H1 (cell line): ENCODE measurements around the gene ATP6V0A1. TPM values are rescaled to one million over a fixed set of nuclear protein-coding genes. Genes with fewer than 3 reads are reported as not detected.

ENCODE experiments used
- CTCF ChIA-PET: fragments of 300-600 bp; sonication (Branson Sonifier 250); formaldehyde crosslinking; loops from one replicate; lab custom pipeline; 2021; ENCODE audit not compliant: partially characterized antibody; lab: Charles Lee
- POLR2A ChIA-PET: fragments of 300-600 bp; sonication (Branson Sonifier 250); formaldehyde crosslinking; loops from one replicate; lab custom pipeline; 2021; ENCODE audit warnings: inconsistent platforms; ENCODE audit not compliant: partially characterized antibody; lab: Charles Lee
- DNase-seq, 2 experiments: peaks; one replicate each; pipeline versions ENCODE4 v3.0.0 to v3.0.0-alpha.2; 2010 to 2022; ENCODE audit warnings: low spot score in 2 of 2, low read depth in 1 of 2, mixed read lengths in 1 of 2
- FAIRE-seq: peaks from 2 replicates; lab custom pipeline; 2011; peaks lifted over from hg19 to GRCh38; lab: Jason Lieb, UNC
- H2AFZ ChIP-seq: 2 replicates; pipeline ENCODE4 v1.8.1; 2012; ENCODE audit warnings: low read length, inconsistent platforms
- H2AK5ac ChIP-seq: 2 replicates; pipeline ENCODE4 v1.6.1; 2013; ENCODE audit warnings: low read depth, low read length
- H2BK120ac ChIP-seq: replicated peaks from 2 replicates; pipeline ENCODE3; 2013; ENCODE audit warnings: low read depth, low read length, inconsistent platforms
- H2BK12ac ChIP-seq: 2 replicates; pipeline ENCODE4 v1.6.1; 2013; ENCODE audit warnings: low read depth, low read length
- H2BK15ac ChIP-seq: 2 replicates; pipeline ENCODE4 v1.6.1; 2013; ENCODE audit warnings: low read length
- H2BK20ac ChIP-seq: 2 replicates; pipeline ENCODE4 v1.6.1; 2013; ENCODE audit warnings: low read length
- H2BK5ac ChIP-seq: 2 replicates; pipeline ENCODE4 v1.6.1; 2013; ENCODE audit warnings: low read depth, low read length
- H3K14ac ChIP-seq: 2 replicates; pipeline ENCODE4 v1.6.1; 2013; ENCODE audit warnings: inconsistent platforms; ENCODE audit not compliant: insufficient read length
- H3K18ac ChIP-seq: 2 replicates; pipeline ENCODE4 v1.6.1; 2013; ENCODE audit warnings: low read length; ENCODE audit errors: extremely low read depth
- H3K23ac ChIP-seq: 2 replicates; pipeline ENCODE4 v1.6.1; 2013; ENCODE audit warnings: inconsistent platforms; ENCODE audit not compliant: insufficient read length
- H3K23me2 ChIP-seq: 2 replicates; pipeline ENCODE4 v1.6.1; 2013; ENCODE audit warnings: low read depth, low read length
- H3K27ac ChIP-seq: 2 replicates; pipeline ENCODE4 v1.6.1; 2011; ENCODE audit warnings: low read depth, low read length, inconsistent platforms
- H3K27me3 ChIP-seq, 4 experiments: replicated peaks in 1 of 4; 1 replicate in 1 of 4; 2 replicates in 3 of 4; pipeline versions ENCODE4 v1.6.1 to v1.8.1; 2011 to 2013; ENCODE audit warnings: low read length in 3 of 4, mild to moderate bottlenecking in 3 of 4, inconsistent platforms in 2 of 4, mixed read lengths in 2 of 4, moderate library complexity in 1 of 4; ENCODE audit not compliant: control insufficient read depth in 3 of 4, insufficient read depth in 3 of 4; ENCODE audit errors: extremely low read depth in 1 of 4
- H3K36me3 ChIP-seq, 4 experiments: 2 replicates each; pipeline versions ENCODE4 v1.6.1 to v1.8.1; 2011 to 2013; ENCODE audit warnings: mild to moderate bottlenecking in 4 of 4, low read length in 3 of 4, moderate library complexity in 2 of 4, control low read depth in 1 of 4, inconsistent platforms in 1 of 4; ENCODE audit not compliant: insufficient read depth in 4 of 4, control insufficient read depth in 2 of 4
- H3K4ac ChIP-seq: replicated peaks from 2 replicates; pipeline ENCODE3; 2013; ENCODE audit warnings: low read length, low read depth, mixed read lengths, inconsistent platforms; ENCODE audit not compliant: insufficient read length
- H3K4me1 ChIP-seq, 4 experiments: replicated peaks in 1 of 4; 1 replicate in 1 of 4; 2 replicates in 3 of 4; pipeline versions ENCODE4 v1.6.1 to v1.8.1; 2011 to 2013; ENCODE audit warnings: low read length in 3 of 4, inconsistent platforms in 2 of 4, mixed read lengths in 1 of 4; ENCODE audit not compliant: insufficient read depth in 4 of 4, control insufficient read depth in 3 of 4
- H3K4me2 ChIP-seq, 2 experiments: 2 replicates each; pipeline versions ENCODE4 v1.6.1 to v1.8.1; 2011 to 2013; ENCODE audit warnings: low read depth in 2 of 2, low read length in 2 of 2, control low read depth in 1 of 2, inconsistent platforms in 1 of 2, mild to moderate bottlenecking in 1 of 2; ENCODE audit not compliant: insufficient read depth in 1 of 2
- H3K4me3 ChIP-seq, 4 experiments: fragments of 200-600, 300-600 bp in 1 of 4; sonication (generic), shearing (Covaris generic), sonication (Bioruptor Twin) in 1 of 4; 2 replicates each; pipeline versions ENCODE4 v1.5.1 to v1.8.1; 2011 to 2016; ENCODE audit warnings: low read length in 4 of 4, low read depth in 3 of 4, control low read depth in 2 of 4, inconsistent platforms in 2 of 4, mild to moderate bottlenecking in 2 of 4, mixed read lengths in 1 of 4, moderate library complexity in 1 of 4; ENCODE audit not compliant: insufficient read depth in 2 of 4; ENCODE audit errors: extremely low read depth in 1 of 4
- H3K56ac ChIP-seq: replicated peaks from 2 replicates; pipeline ENCODE3; 2013; ENCODE audit warnings: low read depth, mild to moderate bottlenecking, mixed read lengths, low read length, inconsistent platforms; ENCODE audit not compliant: insufficient read length
- H3K79me1 ChIP-seq: 2 replicates; pipeline ENCODE4 v1.6.1; 2013; ENCODE audit warnings: low read depth, low read length, control low read depth
- H3K79me2 ChIP-seq, 2 experiments: 2 replicates each; pipeline versions ENCODE4 v1.6.1 to v1.8.1; 2012 to 2013; ENCODE audit warnings: low read length in 2 of 2, mild to moderate bottlenecking in 2 of 2, inconsistent platforms in 1 of 2; ENCODE audit not compliant: insufficient read depth in 2 of 2, control insufficient read depth in 1 of 2
- H3K9ac ChIP-seq, 4 experiments: replicated peaks in 1 of 4; 1 replicate in 1 of 4; 2 replicates in 3 of 4; pipeline versions ENCODE4 v1.6.1 to v1.8.1; 2011 to 2013; ENCODE audit warnings: low read depth in 3 of 4, low read length in 3 of 4, control low read depth in 2 of 4, mild to moderate bottlenecking in 2 of 4, moderate library complexity in 2 of 4, inconsistent platforms in 1 of 4; ENCODE audit errors: extremely low read depth in 1 of 4
- H3K9me3 ChIP-seq, 2 experiments: 2 replicates each; pipeline versions ENCODE4 v1.6.1 to v1.8.1; 2012 to 2013; ENCODE audit warnings: mild to moderate bottlenecking in 2 of 2, moderate library complexity in 2 of 2, control low read depth in 1 of 2, inconsistent platforms in 1 of 2, low read depth in 1 of 2, low read length in 1 of 2, mixed read lengths in 1 of 2; ENCODE audit not compliant: insufficient read depth in 2 of 2
- H4K20me1 ChIP-seq, 2 experiments: replicated peaks in 1 of 2; 2 replicates each; pipeline versions ENCODE3 to v1.8.1; 2011 to 2013; ENCODE audit warnings: inconsistent platforms in 2 of 2, low read length in 2 of 2, mild to moderate bottlenecking in 1 of 2; ENCODE audit not compliant: insufficient read depth in 2 of 2, control insufficient read depth in 1 of 2
- H4K5ac ChIP-seq: 2 replicates; pipeline ENCODE4 v1.6.1; 2013; ENCODE audit warnings: low read length, low read depth, mixed read lengths, inconsistent platforms; ENCODE audit not compliant: insufficient read length
- H4K8ac ChIP-seq: 2 replicates; pipeline ENCODE4 v1.8.0; 2013; ENCODE audit warnings: mild to moderate bottlenecking, moderate library complexity, low read length, inconsistent platforms; ENCODE audit not compliant: insufficient read depth; ENCODE audit errors: extremely low read depth
- H4K91ac ChIP-seq: replicated peaks from 2 replicates; pipeline ENCODE3; 2013; ENCODE audit warnings: low read length, mixed read lengths, inconsistent platforms; ENCODE audit not compliant: insufficient read length
- CHD2 ChIP-seq: IDR thresholded peaks from 2 replicates; pipeline ENCODE4 v1.6.1; 2012; ENCODE audit warnings: low read length, improper control_type of control experiment
- CREB1 ChIP-seq: IDR thresholded peaks from 2 replicates; pipeline ENCODE4 v1.6.1; 2012; ENCODE audit warnings: inconsistent platforms
- GTF2F1 ChIP-seq: IDR thresholded peaks from 2 replicates; pipeline ENCODE4 v1.6.1; 2012; ENCODE audit warnings: low read depth, low read length, improper control_type of control experiment, borderline replicate concordance
- KDM4A ChIP-seq: IDR thresholded peaks from one replicate; pipeline ENCODE4 v1.7.1; 2012; ENCODE audit warnings: low read depth, mild to moderate bottlenecking, moderate library complexity, low read length, inconsistent platforms; ENCODE audit not compliant: severe bottlenecking
- POLR2A ChIP-seq, 2 experiments: IDR thresholded peaks; 1 replicate in 1 of 2; 2 replicates in 1 of 2; pipeline ENCODE4 v1.6.1; 2011; ENCODE audit warnings: low read depth in 2 of 2, low read length in 2 of 2, mild to moderate bottlenecking in 2 of 2; ENCODE audit errors: control extremely low read depth in 1 of 2
- RFX5 ChIP-seq: IDR thresholded peaks from 2 replicates; pipeline ENCODE4 v1.6.1; 2011; ENCODE audit warnings: low read depth, low read length, improper control_type of control experiment, borderline replicate concordance
- TAF7 ChIP-seq: optimal IDR thresholded peaks from 2 replicates; pipeline ENCODE3; 2011; ENCODE audit warnings: low read depth, mild to moderate bottlenecking, inconsistent platforms, low read length, moderate library complexity, borderline replicate concordance
- TBP ChIP-seq: IDR thresholded peaks from 2 replicates; pipeline ENCODE4 v1.6.1; 2011; ENCODE audit warnings: low read depth, low read length, improper control_type of control experiment
- YY1 ChIP-seq: IDR thresholded peaks from 2 replicates; pipeline ENCODE4 v1.6.1; 2011; ENCODE audit warnings: low read depth, mild to moderate bottlenecking, low read length
- WGBS, 2 experiments: shearing (Covaris generic) in 1 of 2; methylation state at CpG; one replicate each; pipeline versions ENCODE4 v1.1.6 to v1.1.7; 2013 to 2015; ENCODE audit warnings: low lambda C conversion rate in 2 of 2, mixed read lengths in 2 of 2, inconsistent platforms in 1 of 2, low coverage in 1 of 2, missing lambda C conversion rate in 1 of 2; ENCODE audit not compliant: insufficient replicate concordance in 2 of 2, insufficient coverage in 1 of 2, insufficient read length in 1 of 2; ENCODE audit errors: extremely low coverage in 1 of 2, missing lambda C conversion rate in 1 of 2; 5-methylcytosine and 5-hydroxymethylcytosine counted together
- polyA plus RNA-seq, 7 experiments: library from polyadenylated mRNA; depleted of rRNA in 3 of 7; stranded (reverse) in 5 of 7; unstranded in 2 of 7; fragments of >200 nt in 5 of 7; fragments of 200-250 nt in 2 of 7; gene quantifications; 1 replicate in 5 of 7; 2 replicates in 1 of 7; 4 replicates in 1 of 7; pipeline versions ENCODE4 v1.2.1 to v1.2.3, GENCODE V29; 2011 to 2013; ENCODE audit warnings: missing spikeins in 2 of 7, mixed read lengths in 2 of 7
- total RNA-seq: library from RNA; stranded (reverse); fragmentation: NEBNext Ultra II Directional; extraction: Animal tissue kit (Norgen Biotek cat#: 25700); gene quantifications from 2 replicates; pipeline ENCODE4 v1.2.1, GENCODE V29; 2021
- TF ChIP-seq, protein P1 (sequence below): IDR thresholded peaks from 2 replicates; pipeline ENCODE4 v1.6.1; 2012; ENCODE audit warnings: inconsistent platforms

Gene ATP6V0A1
- total and polyA plus RNA-seq, 2 of the 8 experiments (the other 6 are each of a cell fraction or from before 2014, with no cell fraction given): 55.3 to 63.4 TPM

DNA sequence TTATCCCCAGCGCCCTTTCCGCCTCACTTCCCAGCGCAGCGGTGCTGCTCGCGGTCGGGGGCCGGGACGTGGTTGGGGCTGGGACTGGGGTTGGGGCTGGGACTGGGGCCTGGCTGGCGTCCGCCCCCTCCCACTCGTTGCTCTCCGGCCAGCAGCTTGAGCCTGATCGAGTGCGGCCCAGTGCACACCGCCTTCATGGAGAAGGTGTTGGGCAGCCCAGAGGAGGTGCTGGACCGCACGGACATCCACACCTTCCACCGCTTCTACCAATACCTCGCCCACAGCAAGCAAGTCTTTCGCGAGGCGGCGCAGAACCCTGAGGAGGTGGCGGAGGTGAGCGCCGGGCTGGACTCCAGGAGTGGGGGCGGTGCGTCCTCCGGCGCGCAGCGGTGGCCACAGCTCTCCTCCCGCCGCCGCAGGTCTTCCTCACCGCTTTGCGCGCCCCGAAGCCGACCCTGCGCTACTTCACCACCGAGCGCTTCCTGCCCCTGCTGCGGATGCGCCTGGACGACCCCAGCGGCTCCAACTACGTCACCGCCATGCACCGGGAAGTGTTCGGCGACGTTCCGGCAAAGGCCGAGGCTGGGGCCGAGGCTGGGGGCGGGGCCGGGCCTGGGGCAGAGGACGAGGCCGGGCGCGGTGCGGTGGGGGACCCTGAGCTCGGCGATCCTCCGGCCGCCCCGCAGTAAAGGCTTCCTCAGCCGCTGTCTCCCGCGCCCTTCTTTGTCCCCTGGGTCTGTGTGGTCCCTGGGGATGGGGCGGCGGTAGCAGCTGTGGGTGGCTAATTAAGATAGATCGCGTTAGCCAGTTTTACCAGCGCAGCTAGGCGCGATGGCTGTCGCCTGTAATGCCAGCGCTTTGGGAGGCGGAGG, 95.8 kb downstream of the ATP6V0A1 start:
- Histone ChIP-seq H2AFZ (peak overlapping the region; percentile 68; the same call in 1 of the 2 replicates), H3K14ac (peak overlapping the region; percentile 88), H3K4me2 (peak overlapping the region; percentile 75 to 87), H4K5ac (peak overlapping the region; percentile 78), H3K27ac (peak overlapping the region; percentile 53; the same call in 1 of the 2 replicates), H3K27me3 (no peaks in the 10 kb centered on the region; a peak in 1 of 7 replicates), H3K79me2 (no peaks in the 10 kb centered on the region; a peak in 1 of 4 replicates), H3K79me1 (peaks cover 2% of the 10 kb centered on the region), H2BK15ac (no peak overlapping the region; the same call in 1 of the 2 replicates), H3K4ac (peak overlapping the region; percentile 97), H3K4me1 (peaks cover 0 to 9% (median 6%) of the 10 kb centered on the region in 4 experiments; a peak in 6 of 7 replicates), H3K23me2 (peaks cover 3% of the 10 kb centered on the region; the same call in 1 of the 2 replicates), H2BK5ac (peak overlapping the region; percentile 97), H3K4me3 (peak overlapping the region; percentile 61 to 84 (median 71)), H3K36me3 (no peaks in the 10 kb centered on the region), H2BK20ac (no peak overlapping the region), H3K56ac (peak overlapping the region; percentile 82), H2BK120ac (peak overlapping the region; percentile 78), H2BK12ac (peak overlapping the region; percentile 55; the same call in 1 of the 2 replicates), H4K91ac (peak overlapping the region; percentile 98), H2AK5ac (no peak overlapping the region), H3K9me3 (no peaks in the 10 kb centered on the region), H4K20me1 (peaks cover 0 to 1% of the 10 kb centered on the region in 2 experiments), H4K8ac (peak overlapping the region; percentile 86), H3K18ac (peak overlapping the region; percentile 87), H3K9ac (peak overlapping the region; percentile 35 to 82 (median 59)), H3K23ac (no peak overlapping the region)
- 4% methylated on average over 45 of the region's 82 CpGs; no CpG with 5 or more reads in 1 of the 2 experiments for WGBS, 2 experiments
- CTCF ChIA-PET: interaction anchor here (0.6 to 3.1 kb wide), 7 partner anchors 11 to 122 kb away, joined by 3 to 15 read pairs (median 5); partner anchors contain the start of genes MLX and PSMC3IP
- POLR2A ChIA-PET: interaction anchor here (0.6 to 2.9 kb wide), 10 partner anchors 11 to 209 kb away, joined by 3 to 16 read pairs (median 4); partner anchors contain the start of genes MLX and NAGLU
- peak in 1 of 2 experiments; percentile 95 for DNase-seq
- no peak for FAIRE-seq
- peak; percentile 68 for TF ChIP-seq KDM4A
- TF ChIP-seq POLR2A (IDR thresholded peaks at IDR 0.05; ENCODE audit: control extremely low read depth in 1 of 2, low read depth in 2 of 2, low read length in 2 of 2): peak in 1 of 2 experiments; percentile 70; a peak in 2 of 3 replicates
- TF ChIP-seq CREB1: peak; percentile 93
- TF ChIP-seq, protein P1, sequence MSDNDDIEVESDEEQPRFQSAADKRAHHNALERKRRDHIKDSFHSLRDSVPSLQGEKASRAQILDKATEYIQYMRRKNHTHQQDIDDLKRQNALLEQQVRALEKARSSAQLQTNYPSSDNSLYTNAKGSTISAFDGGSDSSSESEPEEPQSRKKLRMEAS: peak; percentile 14; the same call in 1 of the 2 replicates
- TF ChIP-seq TAF7: peak; percentile 15
- no peak for TF ChIP-seq CHD2
- TF ChIP-seq GTF2F1: no peak
- peak; percentile 43; the same call in 1 of the 2 replicates for TF ChIP-seq TBP
- TF ChIP-seq YY1: 0 out of 2 replicates have a peak, but pooled peaks have one; percentile 8
- TF ChIP-seq RFX5: no peak
